KMS-11 (cell line): ENCODE data around the gene ARMC7.
"Not testable (repeated sequence)": the region's sequence is repeated elsewhere in the genome, so short reads cannot be mapped to it uniquely, and the experiment has no call there.

Experiments
- H2AFZ ChIP-seq: fragments of 200-600 bp; sonication (generic); 2 replicates; pipeline ENCODE4 v1.6.1; 2016; ENCODE audit warnings: antibody characterized with exemption, mixed run types, low read depth
- H3K27ac ChIP-seq: fragments of 200-600 bp; sonication (generic); 2 replicates; pipeline ENCODE4 v1.6.1; 2016; ENCODE audit warnings: mild to moderate bottlenecking, mixed run types
- H3K27me3 ChIP-seq: fragments of 200-600 bp; sonication (generic); 2 replicates; pipeline ENCODE4 v1.6.1; 2017; ENCODE audit warnings: mild to moderate bottlenecking, low read depth, mixed run types, moderate library complexity; ENCODE audit not compliant: insufficient read depth
- H3K36me3 ChIP-seq: fragments of 200-600 bp; sonication (generic); 2 replicates; pipeline ENCODE4 v1.6.1; 2017; ENCODE audit warnings: mild to moderate bottlenecking, mixed run types; ENCODE audit not compliant: insufficient read depth
- H3K4me1 ChIP-seq: fragments of 200-600 bp; sonication (generic); 2 replicates; pipeline ENCODE4 v1.6.1; 2016; ENCODE audit warnings: mild to moderate bottlenecking, low read depth, mixed run types; ENCODE audit not compliant: poor library complexity, severe bottlenecking
- H3K4me2 ChIP-seq: fragments of 200-600 bp; sonication (generic); 2 replicates; pipeline ENCODE4 v1.7.0; 2016; ENCODE audit warnings: mild to moderate bottlenecking, mixed run types
- H3K4me3 ChIP-seq: fragments of 200-600 bp; sonication (generic); IDR thresholded peaks from 2 replicates; pipeline ENCODE4 v1.6.1; 2017; ENCODE audit warnings: low read depth, low read length, mixed read lengths; ENCODE audit not compliant: insufficient read depth
- H3K79me2 ChIP-seq: fragments of 200-600 bp; sonication (generic); 2 replicates; pipeline ENCODE4 v1.6.1; 2016; ENCODE audit warnings: low read depth, mixed run types; ENCODE audit not compliant: insufficient read depth
- H3K9ac ChIP-seq: fragments of 200-600 bp; sonication (generic); 2 replicates; pipeline ENCODE4 v1.6.1; 2016; ENCODE audit warnings: mild to moderate bottlenecking, mixed run types
- H4K20me1 ChIP-seq: fragments of 200-600 bp; sonication (generic); 2 replicates; pipeline ENCODE4 v1.6.1; 2016; ENCODE audit warnings: mild to moderate bottlenecking, mixed run types; ENCODE audit not compliant: insufficient read depth
- CTCF ChIP-seq: fragments of 200-600 bp; sonication (generic); conservative IDR thresholded peaks from 2 replicates; pipeline ENCODE4 v1.6.1; 2017; ENCODE audit warnings: low read depth, mild to moderate bottlenecking, antibody characterized with exemption, low read length, moderate library complexity, mixed read lengths

ARMC7 gene

GRCh38 chr17:75152922-75153779, 43.4 kb downstream of the ARMC7 start:
- no peak for TF ChIP-seq CTCF
- peak overlapping the region; percentile 78 for H3K9ac ChIP-seq
- peaks cover 5% of the 10 kb centered on the region for H4K20me1 ChIP-seq
- peak overlapping the region; percentile 50; the same call in 1 of the 2 replicates for H3K27ac ChIP-seq
- H3K79me2 ChIP-seq, result peaks cover 61% of the 10 kb centered on the region
- H2AFZ ChIP-seq, result peak overlapping the region; percentile 38; the same call in 1 of the 2 replicates
- H3K4me1 ChIP-seq, result peaks cover 39% of the 10 kb centered on the region
- H3K4me3 ChIP-seq, result peak overlapping the region; percentile 25
- H3K4me2 ChIP-seq, result peak overlapping the region; percentile 83
- no peaks in the 10 kb centered on the region for H3K27me3 ChIP-seq
- H3K36me3 ChIP-seq, result peaks cover 3% of the 10 kb centered on the region; the same call in 1 of the 2 replicates

GRCh38 chr17:75153780-75154194, 44.0 kb downstream of the ARMC7 start:
- peak overlapping the region; percentile 8 for H3K4me3 ChIP-seq
- H3K4me2 ChIP-seq, result peak overlapping the region; percentile 83
- peak overlapping the region; percentile 78 for H3K9ac ChIP-seq
- peak overlapping the region; percentile 50 for H3K27ac ChIP-seq
- peaks cover 55% of the 10 kb centered on the region for H3K79me2 ChIP-seq
- H3K27me3 ChIP-seq, result no peaks in the 10 kb centered on the region
- peak overlapping the region; percentile 38 for H2AFZ ChIP-seq
- peaks cover 3% of the 10 kb centered on the region for H4K20me1 ChIP-seq
- H3K36me3 ChIP-seq, result no peaks in the 10 kb centered on the region
- no peak for TF ChIP-seq CTCF
- peaks cover 37% of the 10 kb centered on the region for H3K4me1 ChIP-seq

- H3K9ac ChIP-seq, result peak within 1 kb of the TSS; percentile 78
- H2AFZ ChIP-seq, result peak within 1 kb of the TSS; percentile 38
- peak within 1 kb of the TSS; percentile 50 for H3K27ac ChIP-seq
- no peaks in the 10 kb centered on the region; the same call in 1 of the 2 replicates for H4K20me1 ChIP-seq
- no peak for TF ChIP-seq CTCF
- peaks cover 48% of the 10 kb centered on the region for H3K79me2 ChIP-seq
- peak within 1 kb of the TSS; percentile 83 for H3K4me2 ChIP-seq
- no peaks in the 10 kb centered on the region for H3K36me3 ChIP-seq
- H3K4me1 ChIP-seq, result peaks cover 34% of the 10 kb centered on the region
- H3K4me3 ChIP-seq, result peak within 1 kb of the TSS; percentile 25
- H3K27me3 ChIP-seq, result no peaks in the 10 kb centered on the region
Measured at GRCh38 chr17:75154195-75155106, 44.7 kb downstream of the ARMC7 start, which contains the start of gene JPT1. Gene JPT1 (minus strand): TSS chr17:75154512. CDS start chr17:75154397, 115 bp downstream.

GRCh38 chr17:75155191-75155601, 45.4 kb downstream of the ARMC7 start:
- TF ChIP-seq CTCF, result no peak
- Histone ChIP-seq H3K27me3 (no peaks in the 10 kb centered on the region), H4K20me1 (no peaks in the 10 kb centered on the region; the same call in 1 of the 2 replicates), H3K9ac (peak overlapping the region; percentile 78; the same call in 1 of the 2 replicates), H3K27ac (peak overlapping the region; percentile 37; the same call in 1 of the 2 replicates), H3K79me2 (peaks cover 41% of the 10 kb centered on the region), H3K4me3 (no peak overlapping the region), H3K4me1 (peaks cover 32% of the 10 kb centered on the region), H3K4me2 (peak overlapping the region; percentile 55), H3K36me3 (no peaks in the 10 kb centered on the region), H2AFZ (peak overlapping the region; percentile 23; the same call in 1 of the 2 replicates)

- not testable (repeated sequence) for H3K4me3 ChIP-seq, H2AFZ ChIP-seq, H3K36me3 ChIP-seq, H3K9ac ChIP-seq, H3K79me2 ChIP-seq, H3K27me3 ChIP-seq, H3K27ac ChIP-seq, H4K20me1 ChIP-seq, H3K4me2 ChIP-seq
- peaks cover 11% of the 10 kb centered on the region for H3K4me1 ChIP-seq
Measured at GRCh38 chr17:75158480-75158879, 48.7 kb downstream of the ARMC7 start.
